HepG2 (cell line): ENCODE measurements around the gene CSRP3. TPM values are rescaled to one million over a fixed set of nuclear protein-coding genes. Genes with fewer than 3 reads are reported as not detected.

ENCODE experiments used
- ATAC-seq: fragments of 200-7000 bp; cut with Tn5 transposase; 3 replicates; pipeline ENCODE4 v1.9.1; 2020; ENCODE audit warnings: mild to moderate bottlenecking, moderate library complexity
- BruUV-seq: library from RNA; stranded (reverse); fragments of 400-500 nt; replicated peaks from 2 replicates; lab custom pipeline; 2021; lab: Mats Ljungman, UMichigan
- CTCF ChIA-PET: fragments of 300-600 bp; formaldehyde crosslinking; extraction: SDS; loops from one replicate; lab custom pipeline; 2021; ENCODE audit warnings: low total read pairs, inconsistent platforms, low intra/inter-chr PET ratio; lab: Yijun Ruan, JAX
- POLR2A ChIA-PET: fragments of 350-600 bp; sonication (Branson Sonifier 250); formaldehyde crosslinking; loops from one replicate; lab custom pipeline; 2020; ENCODE audit warnings: antibody characterized with exemption, inconsistent platforms; lab: Yijun Ruan, JAX
- DNase-seq: peaks from one replicate; pipeline ENCODE4 v3.0.0-alpha.2; 2015; ENCODE audit warnings: low spot score
- FAIRE-seq: peaks from 3 replicates; lab custom pipeline; 2011; peaks lifted over from hg19 to GRCh38; lab: Jason Lieb, UNC
- H2AFZ ChIP-seq: one replicate; pipeline ENCODE4 v1.6.1; 2011; ENCODE audit warnings: low read length, inconsistent platforms
- H3K27ac ChIP-seq: fragments of 300-600 bp; 3 replicates; pipeline ENCODE4 v1.8.0; 2011; ENCODE audit warnings: mixed run types, mild to moderate bottlenecking, mixed read lengths, low read length, inconsistent platforms; ENCODE audit not compliant: insufficient read depth; ENCODE audit errors: extremely low read length
- H3K27me3 ChIP-seq, 2 experiments: fragments of 200-600 bp in 1 of 2; 2 replicates in 1 of 2; 3 replicates in 1 of 2; pipeline versions ENCODE4 v1.6.0 to v1.8.0; 2011; ENCODE audit warnings: low read length in 2 of 2, mild to moderate bottlenecking in 2 of 2, moderate library complexity in 2 of 2, inconsistent platforms in 1 of 2; ENCODE audit not compliant: insufficient read depth in 2 of 2, control insufficient read depth in 1 of 2
- H3K36me3 ChIP-seq, 2 experiments: fragments of 200-600 bp in 1 of 2; replicated peaks in 1 of 2; 2 replicates in 1 of 2; 3 replicates in 1 of 2; pipeline versions ENCODE4 v1.5.1 to v1.8.0; 2011; ENCODE audit warnings: low read length in 2 of 2, inconsistent platforms in 1 of 2; ENCODE audit not compliant: insufficient read depth in 2 of 2, control insufficient read depth in 1 of 2
- H3K4me1 ChIP-seq: 2 replicates; pipeline ENCODE4 v1.5.1; 2012; ENCODE audit warnings: low read length, inconsistent platforms; ENCODE audit not compliant: insufficient read depth
- H3K4me2 ChIP-seq: 2 replicates; pipeline ENCODE4 v1.6.0; 2011; ENCODE audit warnings: low read depth, low read length, inconsistent platforms
- H3K4me3 ChIP-seq, 3 experiments: fragments of 200-600 bp in 1 of 3; sonication (generic), shearing (Covaris generic) in 1 of 3; replicated peaks in 1 of 3; 2 replicates each; pipeline ENCODE4 v1.5.1; 2011 to 2016; ENCODE audit warnings: low read length in 3 of 3, inconsistent platforms in 2 of 3, low read depth in 2 of 3, mild to moderate bottlenecking in 2 of 3, control low read depth in 1 of 3, mixed read lengths in 1 of 3; ENCODE audit not compliant: insufficient read depth in 1 of 3
- H3K79me2 ChIP-seq: one replicate; pipeline ENCODE4 v1.6.1; 2011; ENCODE audit warnings: low read length, inconsistent platforms; ENCODE audit not compliant: insufficient read depth
- H3K9ac ChIP-seq: 2 replicates; pipeline ENCODE4 v1.6.0; 2011; ENCODE audit warnings: mild to moderate bottlenecking, low read depth, low read length, inconsistent platforms; ENCODE audit not compliant: insufficient read depth
- H3K9me3 ChIP-seq: 2 replicates; pipeline ENCODE4 v1.5.1; 2012; ENCODE audit warnings: mild to moderate bottlenecking, low read length
- H4K20me1 ChIP-seq: 2 replicates; pipeline ENCODE4 v1.6.0; 2011; ENCODE audit warnings: inconsistent platforms, mild to moderate bottlenecking, low read length, moderate library complexity; ENCODE audit not compliant: insufficient read depth
- CREB3 ChIP-seq: sonication (generic); formaldehyde crosslinking; IDR thresholded peaks from 2 replicates; pipeline ENCODE4 v1.5.0; 2020; ENCODE audit warnings: missing genetic modification reagents
- HNF1A ChIP-seq, 2 experiments: sonication (generic) in 1 of 2; formaldehyde crosslinking in 1 of 2; IDR thresholded peaks; 2 replicates each; pipeline versions ENCODE4 v1.4.0 to v1.6.1; 2016 to 2020; ENCODE audit warnings: borderline replicate concordance in 1 of 2, low read depth in 1 of 2, mild to moderate bottlenecking in 1 of 2, missing genetic modification reagents in 1 of 2
- WGBS: methylation state at CpG from one replicate; pipeline ENCODE4 v1.1.6; 2017; ENCODE audit warnings: low lambda C conversion rate; 5-methylcytosine and 5-hydroxymethylcytosine counted together
- in situ Hi-C: cut with HindIII; loops from 2 replicates; pipeline ENCODE4 v1.10.0; 2017; ENCODE audit warnings: low pct_unique_long_range_greater_than_20kb; ENCODE audit not compliant: extremely low pct_ligation_motif_present
- intact Hi-C: fragments of 100-400 bp; cut with micrococcal nuclease; formaldehyde crosslinking; loops from one replicate; pipeline ENCODE4 v1.10.0; 2022; ENCODE audit not compliant: unreplicated experiment
- polyA plus RNA-seq, 8 experiments: library from polyadenylated mRNA; depleted of rRNA in 3 of 8; stranded (reverse) in 7 of 8; unstranded in 1 of 8; fragments of >200 nt; fragmentation: Illumina TruSeq in 4 of 8; extraction: Trizol in 4 of 8; gene quantifications; 2 replicates each; pipeline versions ENCODE4 v1.2.1 to v1.2.3, GENCODE V29; 2011 to 2016; ENCODE audit warnings: low read depth in 4 of 8, missing spikeins in 1 of 8, mixed read lengths in 1 of 8; ENCODE audit not compliant: insufficient read depth in 1 of 8
- total RNA-seq, 5 experiments: library from RNA; depleted of rRNA; stranded (reverse); fragments of >200 nt; fragmentation: Illumina TruSeq; extraction: Trizol; gene quantifications; 2 replicates each; pipeline ENCODE4 v1.2.3, GENCODE V29; 2016; ENCODE audit warnings: low read depth in 1 of 5

Gene CSRP3
- total and polyA plus RNA-seq, 2 of the 13 experiments (the other 11 are each of a cell fraction or from before 2014, with no cell fraction given), result not detected

GRCh38 chr11:19173004-19173689 lies 28.6 kb downstream of the CSRP3 start (continued):
- TF ChIP-seq HNF1A (IDR thresholded peaks at IDR 0.05; ENCODE audit: low read depth), result no peak
- TF ChIP-seq HNF1A (CRISPR knock-in tag; IDR thresholded peaks at IDR 0.05; ENCODE audit: borderline replicate concordance), result no peak
- TF ChIP-seq, all 625 proteins: peak for 0

- 96% methylated on average over 2 of the region's 2 CpGs for WGBS
- BruUV-seq, result no TSS peak
- DNase-seq (no peak), ATAC-seq (no peak), FAIRE-seq (no peak)
- Histone ChIP-seq H4K20me1 (no peaks in the 10 kb centered on the region), H3K4me3 (no peak overlapping the region), H3K36me3 (peaks cover 6 to 24% of the 10 kb centered on the region in 2 experiments), H3K9me3 (no peaks in the 10 kb centered on the region), H3K27ac (no peak overlapping the region), H3K4me2 (no peak overlapping the region), H2AFZ (no peak overlapping the region), H3K4me1 (no peaks in the 10 kb centered on the region), H3K79me2 (no peaks in the 10 kb centered on the region), H3K9ac (no peak overlapping the region), H3K27me3 (no peaks in the 10 kb centered on the region; a peak in 1 of 5 replicates)
- in situ Hi-C loops, result no loop called here
- no peak for TF ChIP-seq CREB3 (CRISPR knock-in tag)
- ChIA-PET POLR2A (no interaction called here), CTCF (no interaction called here)
- intact Hi-C loops, result no loop called here
These were observed 33.7 kb downstream of the CSRP3 start for GRCh38 chr11:19168090-19168489.
